Forelimb muscle (tissue), 1 donor: Measurements from ENCODE around the gene PKNOX2. TPM values are rescaled to one million over a fixed set of nuclear protein-coding genes. Genes with fewer than 3 reads are reported as not detected.

ENCODE experiments used
- DNase-seq: peaks from one replicate; pipeline ENCODE4 v3.0.0-alpha.2; 2013; ENCODE audit warnings: low read depth
- polyA plus RNA-seq: library from polyadenylated mRNA; unstranded; fragments of 120-200 nt; gene quantifications from one replicate; pipeline ENCODE4 v1.2.1, GENCODE V29; 2013; ENCODE audit not compliant: insufficient read length

PKNOX2 gene
- 27.6 TPM for polyA plus RNA-seq

- DNase-seq = peak; percentile 57
Observed at GRCh38 chr11:125164422-125165110, at the start of gene PKNOX2. TSS of gene PKNOX2 (plus strand) at chr11:125164751. CDS start at chr11:125351306, 186,555 bp downstream.

- no peak for DNase-seq
Observed at GRCh38 chr11:125117429-125117828, 47.1 kb upstream of the PKNOX2 start.

GRCh38 chr11:125123194-125123946 lies 41.2 kb upstream of the PKNOX2 start:
- DNase-seq = no peak

DNA sequence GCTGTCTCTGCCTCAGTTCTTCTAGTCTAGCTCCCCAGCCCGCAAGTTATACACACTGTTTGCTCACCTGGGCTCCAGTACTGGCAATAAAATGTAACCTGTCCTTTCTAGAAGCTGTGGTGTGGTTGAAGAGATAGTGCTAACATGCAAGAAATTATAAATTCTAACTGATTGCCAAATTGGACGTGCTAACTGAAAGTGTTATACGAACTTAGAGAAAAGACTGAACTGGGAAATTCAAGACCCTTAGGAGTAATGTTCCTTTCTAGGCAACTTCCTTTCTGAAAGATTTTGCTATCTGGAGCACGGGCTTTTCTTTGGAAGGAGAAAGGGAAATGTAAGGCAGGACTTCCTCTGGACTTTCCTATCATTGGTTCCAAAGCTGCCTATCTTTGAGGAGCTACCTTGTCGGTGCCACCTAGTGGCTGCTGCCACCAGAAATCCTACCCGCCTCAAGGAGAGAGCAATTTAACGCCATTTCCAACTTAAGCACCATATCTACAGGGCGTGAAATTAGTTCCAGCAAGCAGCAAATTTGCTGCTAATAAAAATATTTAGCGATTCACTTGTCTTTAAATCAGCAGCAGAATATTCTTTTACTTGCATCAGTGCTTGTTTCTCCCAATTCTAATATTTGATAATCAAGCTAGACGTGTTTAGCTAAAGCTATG lies 40.5 kb upstream of the PKNOX2 start:
- no peak for DNase-seq

- no peak for DNase-seq
Observed at GRCh38 chr11:125124618-125124992, 39.9 kb upstream of the PKNOX2 start.

GRCh38 chr11:125128450-125128849 lies 36.1 kb upstream of the PKNOX2 start:
- no peak for DNase-seq

DNA sequence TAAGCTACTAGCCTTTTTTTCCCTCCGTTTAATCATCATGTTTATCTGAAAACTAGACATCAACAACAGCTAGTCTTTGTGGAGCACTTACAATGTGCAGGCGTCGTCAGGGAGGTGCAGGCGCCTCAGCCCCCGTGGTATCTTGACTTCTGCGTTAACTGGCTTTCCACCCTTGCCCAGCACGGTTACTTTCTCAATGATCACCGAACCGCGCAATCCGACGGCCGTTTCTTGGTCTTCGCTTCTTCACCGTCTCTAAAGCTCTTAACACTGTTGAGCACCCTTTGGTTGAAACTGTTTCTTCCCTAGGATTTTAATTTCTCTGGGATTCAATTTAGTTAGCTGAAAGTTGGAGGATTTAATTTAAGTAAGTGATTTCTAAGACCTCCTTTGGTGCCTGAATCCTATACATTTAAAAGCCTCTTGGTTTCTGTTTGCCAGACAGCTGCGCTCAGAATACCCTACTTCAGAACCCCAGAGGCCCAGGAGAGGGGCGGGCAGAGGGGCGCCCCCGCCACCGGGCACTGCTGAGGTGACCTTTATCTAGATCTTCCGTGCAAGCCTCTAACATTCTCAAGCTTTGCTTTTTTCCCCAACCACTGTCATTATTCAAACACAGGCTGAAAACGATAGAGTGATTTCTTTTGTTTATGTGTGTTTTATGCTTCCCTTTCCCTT lies 35.1 kb upstream of the PKNOX2 start:
- no peak for DNase-seq

GRCh38 chr11:125132071-125132470 lies 32.5 kb upstream of the PKNOX2 start:
- no peak for DNase-seq

- no peak for DNase-seq
Observed at GRCh38 chr11:125132596-125132995, 32.0 kb upstream of the PKNOX2 start.

- DNase-seq = no peak
Observed at GRCh38 chr11:125136001-125136400, 28.6 kb upstream of the PKNOX2 start.

GRCh38 chr11:125138966-125139365 lies 25.6 kb upstream of the PKNOX2 start:
- DNase-seq = no peak

DNA sequence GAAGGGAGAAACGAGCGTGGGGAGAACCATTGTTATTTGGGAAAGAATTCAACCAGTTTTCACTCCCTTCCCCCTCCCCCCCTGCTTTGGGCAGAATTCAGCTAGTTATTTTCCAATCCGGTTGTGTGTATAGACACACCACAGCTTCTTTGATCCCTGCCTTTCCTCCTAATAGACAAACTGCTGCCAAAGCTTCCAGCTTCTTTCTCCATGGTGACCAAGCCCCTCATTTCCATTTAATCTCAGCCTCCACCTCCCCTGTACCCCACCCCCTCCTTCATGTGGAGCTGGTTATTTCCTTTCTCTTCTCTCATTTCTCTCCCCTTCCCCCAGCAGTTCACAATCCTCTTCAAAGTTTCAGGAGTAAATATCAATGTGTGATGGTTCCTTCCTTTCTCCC lies 24.8 kb upstream of the PKNOX2 start:
- DNase-seq = no peak

- no peak for DNase-seq
Observed at GRCh38 chr11:125140233-125140632, 24.3 kb upstream of the PKNOX2 start.

GRCh38 chr11:125141178-125141577 lies 23.4 kb upstream of the PKNOX2 start:
- no peak for DNase-seq

DNA sequence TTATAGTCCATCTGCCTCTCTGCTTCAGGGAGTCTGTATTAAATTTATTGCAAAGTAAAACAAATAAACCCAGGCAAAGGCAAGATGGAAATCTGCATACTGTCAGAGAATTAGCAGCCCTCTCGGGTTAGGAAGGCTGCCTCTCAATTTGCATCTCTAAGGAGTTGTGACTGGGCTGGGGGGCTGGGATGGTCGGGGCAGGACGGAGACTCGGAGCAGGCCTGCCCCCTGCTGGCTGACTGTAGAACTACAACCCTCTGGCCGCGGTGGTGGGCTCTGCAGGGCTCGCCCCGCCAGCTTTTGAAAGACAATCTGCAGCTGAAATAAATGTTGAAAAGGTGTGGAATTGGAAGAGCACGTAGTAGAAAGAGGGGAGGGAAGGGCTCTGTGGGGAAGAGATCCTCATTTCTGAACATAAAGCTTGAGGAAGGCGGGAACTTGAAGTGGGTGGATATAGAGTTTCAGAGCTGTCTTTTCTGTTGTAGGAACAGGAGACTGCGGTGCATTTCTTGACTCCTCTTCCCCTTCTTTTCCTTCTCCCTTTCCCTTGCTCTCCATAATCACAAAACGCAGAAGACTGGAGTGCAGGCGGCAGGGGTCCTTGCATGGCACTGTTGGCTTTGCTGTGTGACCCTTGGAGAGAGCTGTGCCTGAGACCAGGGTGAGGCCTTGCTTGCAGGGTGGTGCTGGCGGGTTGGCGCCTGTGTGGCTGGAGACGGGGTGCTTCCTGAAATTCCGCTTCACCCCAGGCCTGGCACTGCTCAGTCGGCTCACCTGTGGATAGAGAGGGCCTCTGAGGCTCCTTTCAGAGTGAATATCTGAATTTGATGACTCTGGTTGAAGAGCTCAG lies 22.6 kb upstream of the PKNOX2 start:
- no peak for DNase-seq

DNA sequence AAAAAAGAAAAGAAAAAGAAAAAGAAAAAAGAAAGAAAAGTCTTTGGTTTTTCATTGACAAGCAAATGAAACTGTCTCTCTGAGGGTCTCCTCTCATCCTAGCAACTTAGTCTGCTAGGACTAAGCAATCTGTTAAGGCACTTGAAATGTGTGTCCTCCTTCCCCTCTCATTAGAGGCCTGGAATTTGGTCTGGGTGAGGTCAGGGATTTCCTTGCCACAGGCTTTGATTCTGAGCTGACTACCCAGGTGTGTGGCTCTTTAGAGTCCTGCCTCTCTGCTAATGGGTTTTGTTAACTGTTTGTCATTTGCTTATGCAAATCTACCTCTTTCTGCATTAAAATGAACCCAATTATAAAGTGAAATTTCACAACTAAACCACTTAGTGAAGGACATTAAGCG lies 18.3 kb upstream of the PKNOX2 start:
- no peak for DNase-seq

DNA sequence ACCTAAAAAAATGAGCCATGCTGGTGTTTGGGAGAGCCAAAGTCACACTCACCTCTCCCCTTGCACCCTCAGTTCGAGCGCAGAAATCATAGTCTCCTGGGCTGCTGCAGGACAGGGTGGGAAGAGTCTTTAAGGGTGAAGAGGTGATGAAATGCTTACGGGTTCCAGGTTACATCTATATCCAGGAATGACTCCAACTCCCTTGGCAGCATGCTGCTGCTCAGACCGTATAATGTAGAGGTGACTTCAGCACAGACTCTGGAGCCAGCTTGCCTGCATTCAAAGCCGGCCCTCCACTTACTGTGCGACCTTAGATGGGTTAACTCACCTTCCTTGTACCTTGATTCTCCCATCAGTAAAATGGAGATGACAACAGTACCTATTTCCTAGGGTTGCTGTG lies 17.3 kb upstream of the PKNOX2 start:
- DNase-seq = no peak

DNA sequence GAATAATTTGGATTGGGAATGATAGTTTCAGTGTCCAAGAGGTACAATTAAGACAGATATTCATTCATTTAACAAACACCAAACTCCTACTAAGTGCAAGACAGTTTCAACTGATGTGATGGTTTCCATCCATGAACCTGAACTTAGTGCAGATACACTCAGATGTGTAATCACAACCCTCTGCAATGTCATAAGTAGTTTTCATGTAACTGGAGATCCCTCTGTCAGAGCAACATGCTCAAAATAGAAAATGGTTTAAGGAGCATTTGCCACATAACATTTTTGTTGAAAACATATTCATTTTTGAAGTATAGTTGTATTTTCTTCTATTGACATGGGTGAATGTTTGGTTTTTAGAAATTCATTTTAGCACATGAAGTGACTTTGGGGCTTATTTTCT lies 16.5 kb upstream of the PKNOX2 start:
- no peak for DNase-seq

DNA sequence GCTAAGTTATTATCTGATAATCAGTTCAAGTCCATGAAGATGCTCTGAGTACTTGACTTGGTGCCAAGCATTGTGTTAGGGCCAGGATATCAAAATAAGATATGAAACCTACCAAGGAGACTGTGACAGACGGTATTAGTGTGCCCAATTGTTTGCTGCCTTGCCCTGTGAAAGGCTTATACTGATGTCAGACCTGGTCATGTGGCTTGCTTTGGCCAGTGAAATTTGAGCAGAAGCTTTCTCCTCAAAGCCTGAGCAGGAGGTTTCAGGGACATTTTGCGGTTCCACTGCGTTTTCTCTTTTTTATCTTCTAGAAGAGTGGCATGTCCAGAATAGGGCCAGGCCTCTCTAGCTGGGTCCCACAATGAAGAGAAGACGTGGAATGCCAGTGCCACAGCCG lies 15.8 kb upstream of the PKNOX2 start:
- DNase-seq = no peak

DNA sequence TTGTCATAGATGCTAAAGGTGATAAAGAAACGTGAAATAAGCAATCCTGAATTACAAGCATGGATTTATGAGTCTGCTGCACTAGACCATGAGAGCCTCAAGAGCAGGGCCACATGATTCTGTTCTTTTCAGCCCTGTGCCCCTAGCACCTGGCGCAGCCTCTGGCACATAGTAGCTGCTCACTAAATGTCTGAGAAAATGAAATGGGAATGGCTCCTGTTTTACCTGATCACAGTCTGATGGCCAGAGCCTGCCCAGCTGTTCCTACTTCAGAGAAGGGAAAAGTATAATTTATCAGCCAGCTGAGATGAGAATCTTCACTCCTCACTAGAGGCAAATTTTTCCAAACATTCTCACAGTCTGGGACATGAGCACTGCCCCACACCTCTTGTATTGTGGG lies 10.7 kb upstream of the PKNOX2 start:
- no peak for DNase-seq

DNA sequence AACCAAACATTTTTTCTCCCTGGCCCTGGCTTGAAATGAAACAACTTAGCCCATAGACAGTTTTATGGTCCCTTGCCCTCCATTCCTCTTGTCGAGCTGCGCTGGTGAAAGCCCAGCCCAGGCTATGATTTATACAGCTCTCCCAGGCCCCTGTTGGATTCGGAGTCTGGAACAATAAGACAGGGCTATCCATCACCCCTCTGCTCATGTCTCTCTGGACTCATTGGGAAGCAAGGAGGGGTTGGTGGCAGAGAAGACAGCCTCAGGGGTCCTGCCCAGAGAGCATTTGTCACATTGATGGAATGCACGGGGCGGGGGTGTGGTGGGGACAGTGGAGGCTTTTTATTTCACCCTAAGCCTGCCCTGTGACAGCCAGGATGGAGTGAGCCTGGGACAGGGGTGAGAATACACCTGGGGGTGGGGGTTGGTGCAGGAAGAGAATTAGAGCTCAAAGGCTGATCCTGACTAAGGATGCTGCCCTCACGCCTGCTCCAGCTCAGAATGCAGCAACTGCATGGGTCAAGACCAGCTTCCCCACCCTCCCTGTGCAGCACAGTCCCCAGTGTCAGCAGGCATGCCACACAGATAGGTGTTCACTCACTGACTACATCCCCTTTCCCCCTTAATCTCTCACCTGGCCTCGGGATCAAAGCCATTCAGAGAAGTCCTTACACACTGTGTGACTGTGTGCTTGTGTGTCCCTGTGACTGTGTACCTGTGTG lies 10.0 kb upstream of the PKNOX2 start:
- no peak for DNase-seq
